ENCODE measurements around the gene RNF5. TPM values are rescaled to one million over a fixed set of nuclear protein-coding genes. Genes with fewer than 3 reads are reported as not detected.

Gene RNF5
- total and polyA plus RNA-seq, 7 donors: 52.0 to 122 (median 91.1) TPM

DNA sequence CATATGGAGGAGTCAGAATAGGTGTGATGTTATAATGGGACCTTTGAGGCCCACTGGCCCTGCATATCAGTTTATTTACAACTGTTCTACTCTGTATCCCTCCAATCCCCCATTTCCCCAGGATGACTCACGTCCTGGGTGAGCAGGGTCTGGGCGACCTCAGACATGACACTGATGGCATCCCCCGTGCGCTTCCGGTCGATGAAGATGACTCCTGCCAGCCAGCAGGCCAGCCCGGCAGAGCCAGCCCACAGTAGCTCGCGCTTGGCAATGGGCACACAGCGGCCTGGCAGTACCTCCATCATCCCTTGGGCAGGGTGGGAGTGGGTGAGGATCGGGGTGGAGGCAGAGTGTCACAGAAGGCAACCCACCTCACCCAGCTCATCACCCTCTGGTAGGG, 7.9 kb upstream of the RNF5 start:
- intact Hi-C loops (cut with DNase I): no loop called here
- Histone ChIP-seq H3K4me1 (peaks cover 10% of the 10 kb centered on the region), H3K9me3 (no peaks in the 10 kb centered on the region), H3K27ac (no peak overlapping the region), H3K36me3 (ENCODE audit: insufficient read depth in 1 of 2, low read depth in 1 of 2) (peaks cover 0 to 54% of the 10 kb centered on the region in 2 donors), H3K4me3 (no peak overlapping the region), H3K27me3 (ENCODE audit: insufficient read depth in 3 of 3, low read length in 2 of 3) (no peaks in the 10 kb centered on the region)
- TF ChIP-seq, protein P1, sequence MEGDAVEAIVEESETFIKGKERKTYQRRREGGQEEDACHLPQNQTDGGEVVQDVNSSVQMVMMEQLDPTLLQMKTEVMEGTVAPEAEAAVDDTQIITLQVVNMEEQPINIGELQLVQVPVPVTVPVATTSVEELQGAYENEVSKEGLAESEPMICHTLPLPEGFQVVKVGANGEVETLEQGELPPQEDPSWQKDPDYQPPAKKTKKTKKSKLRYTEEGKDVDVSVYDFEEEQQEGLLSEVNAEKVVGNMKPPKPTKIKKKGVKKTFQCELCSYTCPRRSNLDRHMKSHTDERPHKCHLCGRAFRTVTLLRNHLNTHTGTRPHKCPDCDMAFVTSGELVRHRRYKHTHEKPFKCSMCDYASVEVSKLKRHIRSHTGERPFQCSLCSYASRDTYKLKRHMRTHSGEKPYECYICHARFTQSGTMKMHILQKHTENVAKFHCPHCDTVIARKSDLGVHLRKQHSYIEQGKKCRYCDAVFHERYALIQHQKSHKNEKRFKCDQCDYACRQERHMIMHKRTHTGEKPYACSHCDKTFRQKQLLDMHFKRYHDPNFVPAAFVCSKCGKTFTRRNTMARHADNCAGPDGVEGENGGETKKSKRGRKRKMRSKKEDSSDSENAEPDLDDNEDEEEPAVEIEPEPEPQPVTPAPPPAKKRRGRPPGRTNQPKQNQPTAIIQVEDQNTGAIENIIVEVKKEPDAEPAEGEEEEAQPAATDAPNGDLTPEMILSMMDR (IDR thresholded peaks at IDR 0.05): no peak
- DNase-seq: no peak
- WGBS, 3 donors: 88 to 93% (median 89%) methylated on average over 11 of the region's 11 CpGs
- ATAC-seq: no peak

GRCh38 chr6:32171234-32171633, 7.0 kb upstream of the RNF5 start:
- no peaks in the 10 kb centered on the region for H3K27me3 ChIP-seq (ENCODE audit: insufficient read depth in 3 of 3, low read length in 2 of 3)
- no peaks in the 10 kb centered on the region for H3K9me3 ChIP-seq
- no peak for ATAC-seq
- peaks cover 0 to 48% of the 10 kb centered on the region in 2 donors for H3K36me3 ChIP-seq (ENCODE audit: insufficient read depth in 1 of 2, low read depth in 1 of 2)
- H3K27ac ChIP-seq: no peak overlapping the region
- TF ChIP-seq, protein P1 (IDR thresholded peaks at IDR 0.05): no peak
- intact Hi-C loops (cut with DNase I): no loop called here
- DNase-seq: no peak
- 90 to 97% (median 92%) methylated on average over 6 of the region's 6 CpGs for whole genome bisulfite sequencing, 3 donors
- no peak overlapping the region for H3K4me3 ChIP-seq
- H3K4me1 ChIP-seq: peaks cover 10% of the 10 kb centered on the region

- Histone ChIP-seq H3K36me3 (ENCODE audit: insufficient read depth in 1 of 2, low read depth in 1 of 2) (peaks cover 0 to 29% of the 10 kb centered on the region in 2 donors), H3K27me3 (ENCODE audit: insufficient read depth in 3 of 3, low read length in 2 of 3) (no peaks in the 10 kb centered on the region), H3K9me3 (no peaks in the 10 kb centered on the region), H3K27ac (no peak overlapping the region), H3K4me3 (no peak overlapping the region), H3K4me1 (peaks cover 20% of the 10 kb centered on the region)
- 77 to 81% (median 79%) methylated on average over 4 of the region's 4 CpGs for WGBS, 3 donors
- TF ChIP-seq, protein P1 (IDR thresholded peaks at IDR 0.05): no peak
- intact Hi-C loops (cut with DNase I): no loop called here
- no peak for ATAC-seq
- no peak for DNase-seq
Observed at GRCh38 chr6:32173051-32173727, 5.0 kb upstream of the RNF5 start.

- ATAC-seq: no peak
- H3K27ac ChIP-seq: no peak overlapping the region
- peaks cover 25% of the 10 kb centered on the region for H3K4me1 ChIP-seq
- H3K36me3 ChIP-seq (ENCODE audit: insufficient read depth in 1 of 2, low read depth in 1 of 2): peaks cover 0 to 18% of the 10 kb centered on the region in 2 donors
- no peaks in the 10 kb centered on the region for H3K27me3 ChIP-seq (ENCODE audit: insufficient read depth in 3 of 3, low read length in 2 of 3)
- 74 to 85% (median 77%) methylated on average over 1 of the region's 1 CpG for WGBS, 3 donors
- intact Hi-C loops (cut with DNase I): no loop called here
- TF ChIP-seq, protein P1 (IDR thresholded peaks at IDR 0.05): no peak
- DNase-seq: no peak
- H3K9me3 ChIP-seq: no peaks in the 10 kb centered on the region
- peak overlapping the region; percentile 92 for H3K4me3 ChIP-seq
Observed at GRCh38 chr6:32174416-32174815, 3.8 kb upstream of the RNF5 start.

GRCh38 chr6:32175322-32175710, 2.9 kb upstream of the RNF5 start:
- Histone ChIP-seq H3K36me3 (ENCODE audit: insufficient read depth in 1 of 2, low read depth in 1 of 2) (peaks cover 0 to 17% of the 10 kb centered on the region in 2 donors), H3K9me3 (no peaks in the 10 kb centered on the region), H3K27me3 (ENCODE audit: insufficient read depth in 3 of 3, low read length in 2 of 3) (no peaks in the 10 kb centered on the region), H3K27ac (peak overlapping the region; percentile 87), H3K4me3 (peak overlapping the region; percentile 92), H3K4me1 (peaks cover 30% of the 10 kb centered on the region)
- WGBS, 3 donors: 6 to 17% (median 9%) methylated on average over 2 of the region's 2 CpGs
- DNase-seq (no peak), ATAC-seq (no peak)
- TF ChIP-seq, protein P1 (IDR thresholded peaks at IDR 0.05): no peak
- intact Hi-C loops (cut with DNase I): loop anchor here in 1 of 2 donors (5.0 kb wide), 1 partner anchor 48 kb away; the partner anchor contains the start of gene ATF6B
